HT1080 (cell line): Measurements from ENCODE around the gene ARL5C. TPM values are rescaled to one million over a fixed set of nuclear protein-coding genes. Genes with fewer than 3 reads are reported as not detected.

Source experiments
- DNase-seq: peaks from one replicate; pipeline ENCODE4 v3.0.0-alpha.2; 2015; ENCODE audit warnings: low read depth
- polyA plus RNA-seq, 2 experiments: library from polyadenylated mRNA; depleted of rRNA; stranded (reverse); fragments of >200 nt; gene quantifications; 2 replicates each; pipeline ENCODE4 v1.2.3, GENCODE V29; 2015
- total RNA-seq: library from RNA; depleted of rRNA; stranded (reverse); fragments of >200 nt; shearing (Covaris generic); gene quantifications from 2 replicates; pipeline ENCODE4 v1.2.3, GENCODE V29; 2014; rRNA removed

ARL5C gene
- total RNA-seq, result not detected in 2 replicates
- not detected in 2 replicates for polyA plus RNA-seq (2015; cell fraction: cytosol; rRNA removed)
- not detected in 2 replicates for polyA plus RNA-seq (2015; cell fraction: nucleus; rRNA removed)

GRCh38 chr17:39165841-39166349 is at the start of gene ARL5C:
Gene ARL5C, minus strand, starts transcription at chr17:39166161. Its CDS starts 401 bp downstream, at chr17:39165760.
- no peak for DNase-seq

- peak; percentile 82 for DNase-seq
Observed at GRCh38 chr17:39213852-39214251, 47.9 kb upstream of the ARL5C start.

GRCh38 chr17:39212841-39213480 is 47.0 kb upstream of the ARL5C start:
- DNase-seq, result no peak

- DNase-seq, result no peak
Observed at GRCh38 chr17:39212195-39212810, 46.3 kb upstream of the ARL5C start.

GRCh38 chr17:39210093-39210434 is 44.1 kb upstream of the ARL5C start:
- DNase-seq, result no peak

- no peak for DNase-seq
Observed at GRCh38 chr17:39209317-39210092, 43.5 kb upstream of the ARL5C start.

GRCh38 chr17:39208893-39209292 is 42.9 kb upstream of the ARL5C start:
- no peak for DNase-seq

- DNase-seq, result no peak
Observed at GRCh38 chr17:39208136-39208535, 42.2 kb upstream of the ARL5C start.

GRCh38 chr17:39205112-39205526 is 39.2 kb upstream of the ARL5C start:
- DNase-seq, result no peak

GRCh38 chr17:39204245-39204644 is 38.3 kb upstream of the ARL5C start:
- no peak for DNase-seq

- DNase-seq, result no peak
Observed at GRCh38 chr17:39200957-39201510, 35.1 kb upstream of the ARL5C start.

- no peak for DNase-seq
Observed at GRCh38 chr17:39200070-39200879, 34.3 kb upstream of the ARL5C start, which contains the start of gene RPL19. Gene RPL19, plus strand, starts transcription at chr17:39200283. Its CDS starts 62 bp downstream, at chr17:39200345.

- DNase-seq, result peak; percentile 87
Observed at GRCh38 chr17:39199820-39200069, 33.8 kb upstream of the ARL5C start.

- DNase-seq, result no peak
Observed at GRCh38 chr17:39198186-39198566, 32.2 kb upstream of the ARL5C start.

- DNase-seq, result peak; percentile 70
Observed at GRCh38 chr17:39197380-39198185, 31.6 kb upstream of the ARL5C start, which contains the start of gene CACNB1. Gene CACNB1, minus strand, starts transcription at chr17:39197669. Its CDS starts 174 bp downstream, at chr17:39197495.

GRCh38 chr17:39196808-39197291 is 30.9 kb upstream of the ARL5C start:
- peak; percentile 46 for DNase-seq

- no peak for DNase-seq
Observed at GRCh38 chr17:39196241-39196807, 30.4 kb upstream of the ARL5C start.

GRCh38 chr17:39195568-39196160 is 29.7 kb upstream of the ARL5C start:
- DNase-seq, result no peak

- no peak for DNase-seq
Observed at GRCh38 chr17:39194985-39195524, 29.1 kb upstream of the ARL5C start.
